ENCODE results near the gene MEX3A. TPM values are rescaled to one million over a fixed set of nuclear protein-coding genes. Genes with fewer than 3 reads are reported as not detected.

MEX3A gene
- total RNA-seq, 1 experiment from 2014 or later, result 6.1 TPM

- ChIA-PET CTCF (no interaction called here), RAD21 (ENCODE audit: low non-redundant PET in 1 of 2, low total read pairs in 2 of 2, uncharacterized antibody in 2 of 2, unreplicated experiment in 2 of 2) (no interaction called here), POLR2A (no interaction called here)
- Histone ChIP-seq H3K27ac (ENCODE audit: low read depth, low read length) (no peak overlapping the region), H3K4me1 (ENCODE audit: control insufficient read depth in 1 of 2, insufficient read depth in 2 of 2, low read length in 2 of 2) (peaks cover 14 to 38% of the 10 kb centered on the region in 2 experiments; a peak in 3 of 4 replicates), H3K9me2 (ENCODE audit: insufficient read depth) (no peaks in the 10 kb centered on the region), H3K36me3 (ENCODE audit: control insufficient read depth in 1 of 2, insufficient read depth in 2 of 2, low read length in 2 of 2) (no peaks in the 10 kb centered on the region), H2AFZ (ENCODE audit: low read depth, low read length, poor library complexity, severe bottlenecking) (no peak overlapping the region), H4K20me1 (ENCODE audit: insufficient read depth) (no peaks in the 10 kb centered on the region), H3K27me3 (ENCODE audit: insufficient read depth, low read length) (no peaks in the 10 kb centered on the region), H3K9ac (ENCODE audit: low read length) (no peak overlapping the region), H3K79me2 (ENCODE audit: insufficient read depth, low read length) (no peaks in the 10 kb centered on the region), H3K4me2 (ENCODE audit: low read length) (peak overlapping the region; percentile 2; the same call in 1 of the 2 replicates), H3K9me3 (ENCODE audit: control insufficient read depth in 1 of 2, insufficient read depth in 1 of 2, low read depth in 1 of 2, low read length in 2 of 2) (no peaks in the 10 kb centered on the region), H3K4me3 (replicated peaks in 1 of 2; ENCODE audit: low read depth in 1 of 2, low read length in 2 of 2) (no peak overlapping the region)
- no TSS peak for BruUV-seq (replicated peaks)
- ATAC-seq (no peak), DNase-seq (ENCODE audit: low read depth, low spot score) (no peak)
- intact Hi-C loops (cut with micrococcal nuclease), result no loop called here
- TF ChIP-seq EZH2phosphoT487 (IDR thresholded peaks at IDR 0.05; ENCODE audit: borderline replicate concordance) (no peak), SP1 (IDR thresholded peaks at IDR 0.05; ENCODE audit: low read depth) (no peak), MAX (IDR thresholded peaks at IDR 0.05) (no peak), CTCF (IDR thresholded peaks at IDR 0.05 in 2 of 3, conservative IDR thresholded peaks at IDR 0.05 in 1 of 3; ENCODE audit: borderline replicate concordance in 1 of 3, insufficient read depth in 1 of 3, low read depth in 2 of 3, low read length in 2 of 3) (no peak), REST (IDR thresholded peaks at IDR 0.05; ENCODE audit: low read depth) (no peak), JUND (IDR thresholded peaks at IDR 0.05) (no peak), EGR1 (IDR thresholded peaks at IDR 0.05; ENCODE audit: low read depth) (no peak), RAD21 (IDR thresholded peaks at IDR 0.05; ENCODE audit: low read depth) (no peak), CEBPB (IDR thresholded peaks at IDR 0.05; ENCODE audit: low read depth) (no peak), TCF7L2 (IDR thresholded peaks at IDR 0.05; ENCODE audit: borderline replicate concordance, extremely low read depth, insufficient read depth, insufficient read length) (no peak), SRF (IDR thresholded peaks at IDR 0.05; ENCODE audit: low read depth) (no peak), ATF3 (IDR thresholded peaks at IDR 0.05) (no peak), CBX3 (IDR thresholded peaks at IDR 0.05; ENCODE audit: low read depth) (no peak), ZNF274 (IDR thresholded peaks at IDR 0.05; ENCODE audit: low read depth, low read length) (no peak), ELF1 (IDR thresholded peaks at IDR 0.05; ENCODE audit: borderline replicate concordance, low read depth) (no peak), SIN3A (IDR thresholded peaks at IDR 0.05; ENCODE audit: low read depth) (no peak), POLR2AphosphoS5 (IDR thresholded peaks at IDR 0.05; ENCODE audit: low read depth, low read length) (no peak), YY1 (IDR thresholded peaks at IDR 0.05; ENCODE audit: extremely low read depth, insufficient replicate concordance, low read depth, low read length) (no peak), EZH2 (IDR thresholded peaks at IDR 0.05) (no peak), ZFX (IDR thresholded peaks at IDR 0.05) (no peak)
Observed at GRCh38 chr1:156086256-156086662, 4.0 kb upstream of the MEX3A start.
